Measurements from ENCODE around the gene DUSP23. TPM values are rescaled to one million over a fixed set of nuclear protein-coding genes. Genes with fewer than 3 reads are reported as not detected.

The DUSP23 gene
- total RNA-seq, 4 donors from 2014 or later, result 97.3 to 183 (median 99.9) TPM

GRCh38 chr1:159829273-159829634 lies 48.5 kb downstream of the DUSP23 start:
- intact Hi-C loops (cut with DNase I), result no loop called here
- TF ChIP-seq CTCF (IDR thresholded peaks at IDR 0.05), result peak in 4 of 6 experiments; percentile 39 to 52 (median 46)
- no peak for TF ChIP-seq POLR2A (IDR thresholded peaks at IDR 0.05)
- peak; percentile 57 to 61 for DNase-seq
- Histone ChIP-seq H3K27ac (no peak overlapping the region), H3K4me3 (replicated peaks in 1 of 3) (no peak overlapping the region), H3K9me3 (no peaks in the 10 kb centered on the region), H3K27me3 (no peaks in the 10 kb centered on the region), H3K36me3 (no peaks in the 10 kb centered on the region), H3K4me1 (no peaks in the 10 kb centered on the region)
- WGBS, 2 donors, result 29 to 35% methylated on average over 3 of the region's 3 CpGs

GRCh38 chr1:159829822-159830465 lies 49.2 kb downstream of the DUSP23 start:
- intact Hi-C loops (cut with DNase I), result no loop called here
- Histone ChIP-seq H3K4me3 (replicated peaks in 1 of 3) (no peak overlapping the region), H3K27me3 (no peaks in the 10 kb centered on the region), H3K9me3 (no peaks in the 10 kb centered on the region), H3K4me1 (no peaks in the 10 kb centered on the region), H3K27ac (no peak overlapping the region), H3K36me3 (no peaks in the 10 kb centered on the region)
- 86 to 87% methylated on average over 16 of the region's 18 CpGs for WGBS, 2 donors
- TF ChIP-seq CTCF (IDR thresholded peaks at IDR 0.05), result no peak
- no peak for TF ChIP-seq POLR2A (IDR thresholded peaks at IDR 0.05)
- no peak for DNase-seq

GRCh38 chr1:159830722-159831121 lies 50.0 kb downstream of the DUSP23 start:
- DNase-seq, result no peak
- no peaks in the 10 kb centered on the region for H3K9me3 ChIP-seq
- H3K36me3 ChIP-seq, result no peaks in the 10 kb centered on the region
- WGBS, 2 donors, result 90 to 91% methylated on average over 8 of the region's 8 CpGs
- H3K4me3 ChIP-seq (replicated peaks in 1 of 3), result no peak overlapping the region
- H3K27ac ChIP-seq, result no peak overlapping the region
- intact Hi-C loops (cut with DNase I), result no loop called here
- H3K4me1 ChIP-seq, result no peaks in the 10 kb centered on the region
- no peak for TF ChIP-seq POLR2A (IDR thresholded peaks at IDR 0.05)
- no peak for TF ChIP-seq CTCF (IDR thresholded peaks at IDR 0.05)
- H3K27me3 ChIP-seq, result no peaks in the 10 kb centered on the region

- no peaks in the 10 kb centered on the region for H3K9me3 ChIP-seq
- H3K4me1 ChIP-seq, result no peaks in the 10 kb centered on the region
- no peaks in the 10 kb centered on the region for H3K27me3 ChIP-seq
- intact Hi-C loops (cut with DNase I), result no loop called here
- no peak for DNase-seq
- H3K27ac ChIP-seq, result no peak overlapping the region
- no peak overlapping the region for H3K4me3 ChIP-seq (replicated peaks in 1 of 3)
- no peak for TF ChIP-seq POLR2A (IDR thresholded peaks at IDR 0.05)
- no peak for TF ChIP-seq CTCF (IDR thresholded peaks at IDR 0.05)
- no peaks in the 10 kb centered on the region for H3K36me3 ChIP-seq
- 60 to 67% methylated on average over 7 of the region's 7 CpGs for WGBS, 2 donors
These were observed 50.8 kb downstream of the DUSP23 start for GRCh38 chr1:159831412-159832141.

Other genes starting within 250 kb of the DUSP23 start
- gene OR10J5, start 245.0 kb upstream of the DUSP23 start, total RNA-seq, result not detected
- not detected for gene APCS, start 193.1 kb upstream of the DUSP23 start, total RNA-seq
- gene CRP, start 66.4 kb upstream of the DUSP23 start, total RNA-seq, result not detected
- gene FCRL6, start 21.4 kb downstream of the DUSP23 start, total RNA-seq, result 1 to 10 TPM in 1 of 4 donors, under 1 TPM in 1, not detected in 2; 0.71 to 1.1 TPM
- gene SLAMF8, start 45.9 kb downstream of the DUSP23 start, total RNA-seq, result 1 to 10 TPM; 1.6 to 6.3 (median 2.1) TPM
- under 1 TPM in 1 of 4 donors, not detected in 3; 0.11 TPM for gene VSIG8, start 81.7 kb downstream of the DUSP23 start, total RNA-seq
- gene CFAP45, start 119.2 kb downstream of the DUSP23 start, total RNA-seq, result under 1 TPM in 2 of 4 donors, not detected in 2; 0.56 to 0.94 TPM
- gene TAGLN2, start 144.5 kb downstream of the DUSP23 start, total RNA-seq, result 100 to 1,000 TPM; 104 to 170 (median 151) TPM
- gene IGSF9, start 164.7 kb downstream of the DUSP23 start, total RNA-seq, result 1 to 10 TPM in 3 of 4 donors, under 1 TPM in 1; 0.71 to 1.9 (median 1.4) TPM
- not detected for gene SLAMF9, start 173.3 kb downstream of the DUSP23 start, total RNA-seq

Data from thyroid gland (tissue), 4 donors.